ENCODE results near the gene FBXL17.

The FBXL17 gene

DNA sequence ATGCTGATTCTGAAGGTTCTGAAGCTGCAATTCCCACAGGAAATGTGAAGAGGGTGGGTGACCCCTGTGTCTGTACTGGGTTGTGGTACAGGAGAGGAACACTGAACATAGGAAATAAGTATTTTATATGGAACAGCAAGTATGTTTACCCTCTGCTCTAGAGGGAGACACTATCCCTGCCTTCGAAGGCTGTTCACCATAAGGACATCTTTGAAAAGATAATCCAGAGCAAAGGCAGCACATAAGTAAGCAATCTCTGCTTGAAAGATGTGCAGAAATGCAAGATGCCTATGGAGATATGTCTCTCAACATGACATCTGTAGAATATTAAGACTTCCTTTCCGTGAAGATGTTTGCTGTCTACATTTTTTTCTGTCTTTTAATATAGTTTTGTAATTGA is 526.7 kb downstream of the FBXL17 start:
- no peak overlapping the region for H3K4me3 ChIP-seq (ENCODE audit: low read depth, low read length)
- TF ChIP-seq, protein P1, sequence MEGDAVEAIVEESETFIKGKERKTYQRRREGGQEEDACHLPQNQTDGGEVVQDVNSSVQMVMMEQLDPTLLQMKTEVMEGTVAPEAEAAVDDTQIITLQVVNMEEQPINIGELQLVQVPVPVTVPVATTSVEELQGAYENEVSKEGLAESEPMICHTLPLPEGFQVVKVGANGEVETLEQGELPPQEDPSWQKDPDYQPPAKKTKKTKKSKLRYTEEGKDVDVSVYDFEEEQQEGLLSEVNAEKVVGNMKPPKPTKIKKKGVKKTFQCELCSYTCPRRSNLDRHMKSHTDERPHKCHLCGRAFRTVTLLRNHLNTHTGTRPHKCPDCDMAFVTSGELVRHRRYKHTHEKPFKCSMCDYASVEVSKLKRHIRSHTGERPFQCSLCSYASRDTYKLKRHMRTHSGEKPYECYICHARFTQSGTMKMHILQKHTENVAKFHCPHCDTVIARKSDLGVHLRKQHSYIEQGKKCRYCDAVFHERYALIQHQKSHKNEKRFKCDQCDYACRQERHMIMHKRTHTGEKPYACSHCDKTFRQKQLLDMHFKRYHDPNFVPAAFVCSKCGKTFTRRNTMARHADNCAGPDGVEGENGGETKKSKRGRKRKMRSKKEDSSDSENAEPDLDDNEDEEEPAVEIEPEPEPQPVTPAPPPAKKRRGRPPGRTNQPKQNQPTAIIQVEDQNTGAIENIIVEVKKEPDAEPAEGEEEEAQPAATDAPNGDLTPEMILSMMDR (IDR thresholded peaks at IDR 0.05; ENCODE audit: low read depth, low read length, missing control alignments): no peak
- no peak for DNase-seq (ENCODE audit: low read depth)

DNA sequence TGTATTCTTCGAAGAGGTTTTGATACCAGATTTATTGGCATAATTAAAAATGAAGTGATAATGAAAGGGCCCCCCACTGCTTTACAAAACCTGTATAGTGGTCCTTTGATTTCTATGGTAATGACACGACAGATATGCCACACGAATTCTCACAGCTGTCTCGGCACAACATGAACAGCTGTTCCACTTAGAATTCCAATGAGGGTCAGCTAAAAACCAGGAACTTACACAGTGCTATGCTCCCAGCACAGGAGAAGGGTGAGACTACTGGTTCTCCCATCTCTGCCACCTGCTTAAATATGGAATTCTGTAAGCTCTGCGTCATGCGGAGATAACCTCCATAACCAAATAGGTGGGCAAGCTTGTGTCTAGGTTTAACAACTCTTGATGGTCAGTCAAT is 528.2 kb downstream of the FBXL17 start:
- TF ChIP-seq, protein P1 (IDR thresholded peaks at IDR 0.05; ENCODE audit: low read depth, low read length, missing control alignments): no peak
- no peak for DNase-seq (ENCODE audit: low read depth)

DNA sequence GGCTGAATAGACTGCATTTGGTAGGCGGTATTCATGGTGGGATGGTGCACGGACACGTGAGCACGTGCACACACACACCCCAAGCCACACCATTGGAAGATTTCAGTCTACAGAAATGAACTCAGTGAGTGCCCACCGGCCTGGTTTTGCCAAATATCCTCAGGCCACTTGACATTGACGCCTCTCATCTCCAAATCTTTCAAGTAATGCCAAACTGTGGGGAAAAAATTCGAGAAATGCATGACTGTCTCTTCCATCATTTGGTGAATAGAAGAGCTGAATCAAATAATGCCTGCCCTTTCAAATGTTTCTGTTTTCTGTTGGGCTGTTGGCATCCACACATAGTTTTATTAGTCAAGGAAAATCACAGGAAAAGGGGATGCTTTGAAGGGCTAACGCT is 528.9 kb downstream of the FBXL17 start:
- no peak overlapping the region for H3K4me3 ChIP-seq (ENCODE audit: low read depth, low read length)
- DNase-seq (ENCODE audit: low read depth): no peak
- TF ChIP-seq, protein P1 (IDR thresholded peaks at IDR 0.05; ENCODE audit: low read depth, low read length, missing control alignments): no peak

More for the DNA sequence above, 528.2 kb downstream of the FBXL17 start:
- no peak overlapping the region for H3K4me3 ChIP-seq (ENCODE audit: low read depth, low read length)

GRCh38 chr5:107849118-107849517 is 532.8 kb downstream of the FBXL17 start:
- H3K4me3 ChIP-seq (ENCODE audit: low read depth, low read length): no peak overlapping the region
- no peak for DNase-seq (ENCODE audit: low read depth)
- TF ChIP-seq, protein P1 (IDR thresholded peaks at IDR 0.05; ENCODE audit: low read depth, low read length, missing control alignments): no peak

DNA sequence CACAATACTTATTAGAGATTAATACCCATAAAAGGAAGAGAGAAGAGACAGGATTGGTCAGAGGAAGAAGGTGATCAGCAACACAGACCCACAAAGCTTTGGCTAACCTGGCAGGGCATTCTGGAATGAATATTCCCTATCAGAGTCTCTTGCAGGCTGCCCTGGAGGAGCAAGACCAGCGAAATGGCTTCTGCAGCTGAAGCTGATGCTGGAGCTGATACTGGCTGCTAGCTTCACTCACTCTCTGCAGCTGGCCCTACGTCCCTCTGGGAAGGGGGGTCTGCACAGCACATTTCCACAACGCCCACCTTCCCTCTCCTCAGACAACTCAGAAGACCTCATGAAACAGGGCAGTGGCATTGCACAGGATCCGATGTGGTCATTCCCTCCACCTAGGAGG is 541.3 kb downstream of the FBXL17 start:
- no peak overlapping the region for H3K4me3 ChIP-seq (ENCODE audit: low read depth, low read length)
- TF ChIP-seq, protein P1 (IDR thresholded peaks at IDR 0.05; ENCODE audit: low read depth, low read length, missing control alignments): no peak
- no peak for DNase-seq (ENCODE audit: low read depth)

- DNase-seq (ENCODE audit: low read depth): no peak
- TF ChIP-seq, protein P1 (IDR thresholded peaks at IDR 0.05; ENCODE audit: low read depth, low read length, missing control alignments): no peak
- H3K4me3 ChIP-seq (ENCODE audit: low read depth, low read length): no peak overlapping the region
Measured at GRCh38 chr5:107840161-107840560, 541.7 kb downstream of the FBXL17 start.

GRCh38 chr5:107835096-107835495 is 546.8 kb downstream of the FBXL17 start:
- H3K4me3 ChIP-seq (ENCODE audit: low read depth, low read length): no peak overlapping the region
- TF ChIP-seq, protein P1 (IDR thresholded peaks at IDR 0.05; ENCODE audit: low read depth, low read length, missing control alignments): no peak
- no peak for DNase-seq (ENCODE audit: low read depth)

All from GM12864 (cell line).